Retina (tissue), 1 donor: ENCODE data around the gene POLR3B.
"Not testable (repeated sequence)": the region's sequence is repeated elsewhere in the genome, so short reads cannot be mapped to it uniquely, and the experiment has no call there.

Experiments used
- DNase-seq: peaks from one replicate; pipeline ENCODE4 v3.0.0-alpha.2; 2016

POLR3B gene

DNA sequence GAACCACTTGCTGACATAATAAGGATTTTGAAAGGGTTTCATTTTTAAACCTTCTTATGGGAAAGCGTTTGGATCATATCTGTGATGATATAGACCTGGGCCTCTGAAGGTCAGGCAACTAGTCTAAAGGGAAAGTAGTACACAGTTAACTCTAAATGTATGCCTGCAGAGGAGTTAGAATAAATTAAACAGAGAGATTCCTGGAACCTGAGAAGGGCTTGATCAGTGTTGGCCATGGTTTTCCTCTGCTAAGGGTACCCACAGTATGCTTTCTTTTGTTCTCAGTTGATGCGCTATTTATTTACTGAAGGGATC is 14.4 kb upstream of the POLR3B start:
- no peak for DNase-seq

DNA sequence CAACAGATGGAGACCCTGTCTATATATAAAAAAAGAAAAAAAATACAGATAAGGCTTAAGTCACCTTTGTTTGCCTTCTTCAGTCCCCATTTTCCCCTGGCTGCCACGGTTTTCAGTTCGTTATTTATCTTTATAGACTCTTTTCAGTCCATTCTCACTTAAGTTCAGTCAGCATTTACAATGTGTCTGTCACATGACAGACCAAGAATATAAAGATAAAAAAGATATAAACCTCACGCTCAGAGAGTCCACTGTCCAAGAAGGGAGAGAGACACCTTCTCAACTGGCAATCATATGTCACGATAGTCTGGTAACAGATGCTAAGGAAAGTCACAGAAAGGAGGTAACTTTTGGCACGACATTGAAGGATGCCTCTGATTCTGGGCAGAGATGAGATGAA is 13.4 kb upstream of the POLR3B start:
- DNase-seq: no peak

DNA sequence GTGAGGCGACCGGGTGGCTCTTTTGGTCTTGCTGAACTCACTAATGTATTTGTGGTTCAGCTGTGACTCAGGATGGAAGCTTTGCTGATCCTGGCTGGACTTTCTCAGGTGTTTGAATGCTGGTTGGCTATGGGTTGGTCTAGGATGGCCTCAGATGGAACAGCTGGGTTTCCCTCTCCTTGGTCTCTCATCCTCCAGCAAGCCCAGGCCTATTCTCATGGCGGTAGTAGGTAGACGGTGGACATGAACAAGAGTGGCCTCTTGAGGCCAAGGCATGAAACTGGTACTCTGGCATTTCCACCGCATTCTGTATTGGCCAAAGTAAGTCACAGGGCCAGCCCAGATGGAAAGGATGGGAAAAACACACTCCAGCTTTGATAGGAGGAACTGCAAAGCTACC is 11.8 kb upstream of the POLR3B start:
- peak; percentile 46 for DNase-seq

DNA sequence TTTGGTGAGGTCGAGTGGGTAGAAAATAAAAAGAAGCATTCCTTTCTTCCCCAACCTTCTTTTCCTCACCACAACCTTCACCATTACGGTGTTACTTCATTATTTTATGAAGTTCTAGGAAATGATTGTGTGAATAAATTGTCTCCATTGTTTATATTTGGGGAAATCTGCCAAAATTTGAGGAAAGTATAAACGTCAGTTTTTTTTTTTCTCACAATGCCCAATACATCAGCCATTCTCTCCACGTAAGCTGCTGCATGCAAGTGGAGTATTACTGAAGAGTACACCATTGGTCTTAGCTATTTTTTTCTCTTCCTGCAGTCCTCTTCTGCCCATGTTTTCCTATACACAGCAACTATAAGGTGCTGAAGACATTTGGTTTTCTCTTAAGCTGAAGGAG is 9.1 kb upstream of the POLR3B start:
- DNase-seq: no peak

DNA sequence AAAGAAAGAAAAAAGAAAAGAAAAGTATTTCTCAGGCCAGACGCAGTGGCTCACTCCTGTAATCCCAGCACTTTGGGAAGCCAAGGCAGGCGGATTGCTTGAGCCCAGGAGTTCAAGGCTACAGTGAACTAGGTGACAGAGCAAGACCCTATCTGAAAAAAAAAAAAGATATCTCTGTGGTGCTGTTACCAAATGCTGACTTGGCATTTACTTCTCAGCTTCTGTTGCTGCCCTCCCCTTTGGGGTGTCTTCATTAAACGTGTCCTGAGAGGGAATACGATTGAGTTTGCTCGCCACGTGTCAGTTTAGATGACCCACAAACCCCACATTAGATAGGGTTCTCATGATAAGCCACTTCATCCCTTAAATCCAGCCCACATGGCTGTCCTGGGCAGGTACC is 4.4 kb upstream of the POLR3B start:
- DNase-seq: no peak

DNA sequence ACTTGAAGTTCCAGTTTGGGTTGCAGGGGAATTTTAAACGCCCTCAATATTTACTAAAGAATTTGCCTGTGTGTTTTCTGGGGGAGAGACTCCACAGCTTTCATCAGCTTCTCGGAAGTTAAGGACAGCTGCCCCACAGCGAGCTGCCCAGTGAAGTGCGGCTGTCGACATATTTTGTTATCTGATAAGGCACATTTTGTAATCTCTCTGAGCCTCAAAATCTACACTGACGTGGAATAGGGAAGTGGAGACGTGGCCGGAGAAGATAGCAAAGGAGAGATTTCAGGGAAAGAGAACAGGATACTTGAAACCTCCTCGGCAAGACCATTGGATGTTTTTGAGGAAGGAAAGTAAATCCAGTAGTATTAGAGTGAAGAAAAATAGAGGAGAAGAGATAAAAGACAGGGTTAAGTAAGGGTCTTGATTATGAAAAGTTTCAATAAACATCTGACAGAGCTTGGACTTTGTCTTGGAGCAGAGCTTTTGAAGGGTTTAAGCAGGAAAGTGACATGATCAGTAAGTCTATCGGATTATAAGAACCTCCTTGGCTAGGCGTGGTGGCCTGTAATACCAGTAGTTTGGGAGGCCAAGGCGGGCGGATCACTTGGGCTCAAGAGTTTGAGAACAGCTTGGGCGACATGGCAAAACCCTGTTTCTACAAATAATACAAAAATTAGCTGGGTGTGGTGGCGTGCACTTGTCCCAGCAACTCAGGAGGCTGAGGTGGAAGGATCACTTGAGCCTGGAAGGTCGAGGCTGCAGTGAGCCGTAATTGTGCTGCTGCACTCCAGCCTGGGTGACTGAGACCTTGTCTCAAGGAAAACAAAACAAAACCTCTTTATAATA is 1.1 kb downstream of the POLR3B start:
- DNase-seq: no peak

DNA sequence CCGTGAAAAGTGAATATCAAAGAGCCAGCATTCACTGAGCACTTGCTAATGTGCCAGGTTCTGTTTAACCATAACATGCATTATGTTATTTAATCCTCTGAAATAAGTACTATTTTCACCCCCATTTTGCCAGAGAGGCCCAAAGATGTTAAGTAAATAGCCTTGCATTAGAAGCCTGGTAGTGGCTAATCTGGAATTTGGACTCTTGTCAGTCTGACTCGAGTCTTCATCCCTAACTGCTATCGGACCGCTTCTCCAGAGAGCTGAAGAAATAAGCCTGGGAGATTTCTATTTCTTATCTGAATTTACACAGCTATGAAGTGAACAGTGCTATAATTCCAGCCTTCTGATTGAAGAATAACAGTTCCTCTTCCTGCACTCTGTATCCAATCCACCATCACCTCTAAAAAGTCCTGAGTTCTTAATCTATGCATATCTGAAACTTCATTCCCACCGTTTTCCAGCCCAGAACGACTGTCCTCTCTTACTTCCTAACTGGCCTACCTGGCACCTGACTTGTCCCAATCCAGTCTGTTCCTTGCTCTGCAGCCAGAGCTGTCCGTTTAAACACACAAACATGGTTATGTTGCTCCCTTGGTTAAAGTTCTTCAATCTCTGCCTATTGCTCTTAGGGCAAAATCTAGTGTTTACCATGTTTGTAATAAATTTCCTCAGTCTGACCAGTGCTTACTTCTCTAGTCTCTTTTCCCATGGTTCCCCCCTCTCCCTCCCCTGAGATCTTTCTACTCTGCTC is 2.3 kb downstream of the POLR3B start:
- DNase-seq: no peak

DNA sequence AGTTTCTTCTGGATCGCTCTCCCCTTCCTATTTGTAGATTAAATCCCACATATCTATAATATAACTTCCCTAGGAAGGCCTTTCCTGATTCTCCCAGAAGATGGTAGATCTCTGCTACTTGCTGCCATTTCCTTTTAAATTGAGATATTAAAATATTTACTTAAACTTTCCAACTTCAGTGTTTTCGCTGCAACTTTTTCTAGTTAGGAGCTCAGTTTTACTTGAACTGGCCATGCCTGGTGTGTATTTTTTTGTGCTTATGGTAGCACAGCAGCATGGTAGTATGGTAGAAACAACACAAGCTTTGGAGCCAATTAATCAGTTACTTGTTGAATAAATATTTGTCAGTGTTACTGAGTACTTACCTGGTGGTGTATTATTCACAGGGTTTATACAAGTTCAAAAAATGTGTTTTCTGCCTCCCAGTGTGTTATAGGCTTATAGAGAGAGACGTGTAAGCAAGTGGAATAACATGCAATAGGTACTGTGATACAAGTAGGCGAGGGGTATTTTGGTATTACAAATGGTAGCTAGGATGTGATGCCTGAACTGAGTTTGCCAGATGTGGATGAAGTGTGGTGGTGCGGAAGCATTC is 2.9 kb downstream of the POLR3B start:
- no peak for DNase-seq

DNA sequence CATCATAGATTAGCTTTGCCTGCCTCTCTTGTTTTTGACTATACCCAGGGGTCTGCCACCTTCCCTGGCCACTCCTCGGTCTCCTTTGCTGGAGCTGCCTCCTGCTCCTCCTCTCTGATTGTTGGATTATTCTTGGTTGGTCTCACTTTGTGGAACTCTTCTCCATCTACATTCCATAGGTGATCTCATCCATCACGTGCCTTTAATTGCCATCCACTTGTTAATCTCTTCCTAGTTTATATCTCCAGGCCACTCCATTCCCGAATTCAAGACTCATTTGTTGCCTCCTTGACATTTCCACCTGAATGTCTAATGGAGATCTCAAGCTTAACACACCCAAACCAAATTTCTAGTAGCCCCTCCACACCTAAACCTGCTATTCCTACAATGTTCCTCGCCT is 5.4 kb downstream of the POLR3B start:
- DNase-seq: no peak

DNA sequence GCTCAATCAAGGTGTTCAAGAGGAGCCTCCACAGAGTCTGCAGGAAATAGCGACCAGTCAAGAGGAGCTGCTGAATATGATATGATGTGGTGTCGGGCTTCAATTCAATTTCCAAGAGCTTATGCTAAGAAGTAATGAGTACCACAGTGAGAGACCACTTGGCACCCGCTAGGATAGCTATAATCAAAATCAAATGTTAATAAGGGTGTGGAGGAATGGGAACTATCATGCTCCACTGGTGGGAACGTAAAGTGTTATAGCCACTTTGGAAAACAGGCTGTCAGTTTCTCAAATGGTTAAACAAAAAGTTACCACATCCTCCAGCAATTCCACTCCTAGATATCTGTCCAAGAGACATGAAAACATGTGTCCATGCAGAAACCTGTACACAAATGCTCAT is 6.7 kb downstream of the POLR3B start:
- no peak for DNase-seq

DNA sequence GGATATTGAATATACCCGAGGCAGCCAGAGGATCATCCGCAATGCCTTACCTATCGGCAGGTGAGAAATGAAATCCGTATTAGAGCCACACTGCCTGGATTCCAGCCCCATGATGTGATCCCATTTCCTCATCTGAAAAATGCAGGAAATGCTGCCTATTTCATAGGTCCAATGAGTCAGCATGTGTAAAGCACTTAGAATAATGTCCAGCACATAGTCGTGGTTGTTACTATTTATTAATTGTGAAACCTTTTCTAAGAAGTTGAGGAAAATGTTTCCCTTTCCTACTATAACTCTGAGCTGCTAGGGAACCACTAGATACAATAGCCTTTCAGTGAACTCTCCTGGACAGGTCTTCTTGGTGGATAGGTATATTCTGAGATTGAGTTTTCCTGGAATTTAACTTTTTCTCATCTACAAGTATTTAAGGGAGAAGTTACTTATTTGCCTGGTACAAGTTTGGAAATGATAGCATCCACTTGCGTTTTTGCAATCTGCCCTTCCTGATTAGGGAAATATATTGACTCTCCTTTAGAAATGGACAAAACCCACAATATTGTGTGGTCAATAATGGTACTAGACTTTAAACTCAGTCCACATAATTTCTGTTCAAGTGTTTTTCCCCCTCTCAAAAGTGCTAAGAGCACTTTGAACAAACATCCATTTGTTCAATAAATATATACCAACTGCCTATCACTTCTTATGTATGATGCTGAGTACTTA is 12.2 kb downstream of the POLR3B start:
- no peak for DNase-seq

DNA sequence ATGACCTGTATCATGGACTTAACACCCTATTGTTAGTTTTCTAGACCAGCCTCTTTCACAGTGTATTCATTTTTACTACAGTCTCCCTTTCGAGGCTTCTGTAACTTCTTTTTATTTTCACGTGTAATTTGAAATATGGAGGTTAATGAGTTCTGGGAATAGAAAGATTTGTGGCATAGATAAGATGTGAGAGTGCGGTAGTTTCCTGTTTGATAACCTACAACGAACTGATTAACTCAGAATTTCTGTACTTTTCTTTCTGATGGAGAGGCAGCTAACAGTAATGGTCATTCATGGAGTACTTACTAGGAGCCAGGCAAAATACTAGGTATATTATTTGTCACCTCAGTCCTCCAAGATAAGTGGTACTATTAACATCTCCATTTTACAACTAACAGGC is 21.2 kb downstream of the POLR3B start:
- DNase-seq: no peak

DNA sequence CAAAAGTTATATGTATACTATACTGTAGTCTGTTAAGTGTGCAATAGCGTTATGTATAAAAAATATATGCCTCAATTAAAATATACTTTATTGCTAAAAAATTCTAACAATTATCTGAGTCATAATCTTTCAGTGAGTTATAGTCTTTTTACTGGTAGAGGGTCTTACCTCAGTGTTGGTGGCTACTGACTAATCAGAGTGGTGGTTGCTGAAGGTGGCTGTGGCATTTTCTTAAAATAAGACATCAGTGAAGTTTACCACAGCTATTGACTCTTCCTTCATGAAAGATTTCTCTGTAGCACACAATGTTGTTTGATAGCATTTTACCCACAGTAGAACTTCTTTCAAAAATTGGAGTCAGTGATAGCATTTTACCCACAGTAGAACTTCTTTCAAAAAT is 23.4 kb downstream of the POLR3B start:
- DNase-seq: no peak

DNA sequence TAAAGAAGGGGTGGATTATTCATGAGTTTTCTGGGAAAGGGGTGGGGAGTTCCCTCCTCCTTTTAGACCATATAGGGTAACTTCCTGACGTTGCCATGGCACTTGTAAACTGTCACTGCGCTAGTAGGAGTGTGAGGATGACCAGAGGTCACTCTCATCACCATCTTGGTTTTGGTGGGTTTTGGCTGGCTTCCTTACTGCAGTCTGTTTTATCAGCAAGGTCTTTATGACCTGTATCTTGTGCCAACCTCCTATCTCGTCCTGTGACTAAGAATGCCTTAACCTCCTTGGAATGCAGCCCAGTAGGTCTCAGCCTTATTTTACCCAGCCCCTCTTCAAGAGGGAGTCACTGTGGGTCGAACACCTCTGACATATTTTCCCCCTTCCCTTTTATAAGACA is 24.3 kb downstream of the POLR3B start:
- not testable (repeated sequence) for DNase-seq

DNA sequence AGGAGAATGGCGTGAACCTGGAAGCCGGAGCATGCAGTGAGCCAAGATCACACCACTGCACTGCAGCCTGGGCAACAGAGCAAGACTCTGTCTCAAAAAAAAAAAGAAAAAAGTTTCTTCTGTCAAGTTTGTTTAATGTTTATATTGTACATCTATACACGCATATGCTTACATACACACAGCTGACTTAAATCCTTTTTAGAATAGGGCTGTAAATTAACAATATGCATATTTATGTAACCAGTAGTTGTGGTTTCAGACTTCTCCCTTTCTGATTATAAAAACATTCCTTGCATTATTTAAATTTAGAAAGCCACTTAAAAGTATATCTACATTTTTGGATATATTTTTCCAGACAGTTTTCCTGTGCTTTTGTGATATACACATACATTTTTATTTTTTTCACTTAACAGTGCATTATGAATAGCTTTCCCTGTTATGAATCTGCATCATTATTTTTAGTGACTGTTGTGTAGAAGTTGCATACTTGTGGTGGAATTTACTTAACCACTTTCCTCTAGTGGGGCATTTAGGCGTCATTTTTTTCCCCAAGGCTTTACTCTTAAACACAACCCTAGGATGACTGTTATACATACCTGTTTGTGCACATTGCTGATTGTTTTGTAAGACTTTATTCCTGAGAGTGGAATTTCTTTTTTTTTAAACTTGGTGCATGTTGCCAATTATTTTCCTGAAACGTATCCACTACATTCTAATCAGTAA is 29.4 kb downstream of the POLR3B start:
- no peak for DNase-seq

DNA sequence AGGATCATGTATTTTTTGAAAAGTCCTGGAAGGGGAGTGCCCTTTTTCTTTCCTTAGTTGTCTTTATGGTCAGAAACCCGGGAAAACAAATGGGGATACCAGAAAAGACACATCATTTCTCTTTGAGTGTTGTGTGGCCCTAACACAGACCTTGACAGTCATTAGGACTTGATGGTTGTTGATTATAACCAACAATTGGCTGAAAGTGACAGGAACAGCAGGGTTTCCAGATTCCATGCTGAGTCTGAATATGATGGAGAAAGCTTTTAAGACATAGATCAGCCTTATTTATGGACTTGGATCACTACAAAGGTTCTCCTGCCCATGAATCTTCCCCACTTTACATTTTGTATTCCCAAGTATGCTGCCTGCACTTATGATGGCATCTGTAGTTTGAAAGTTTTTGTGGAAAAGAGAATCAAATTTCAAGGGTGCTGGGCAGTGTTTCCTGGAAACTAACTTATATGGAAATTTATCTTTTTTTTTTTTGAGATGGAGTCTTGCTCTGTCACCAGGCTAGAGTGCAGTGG is 30.4 kb downstream of the POLR3B start:
- no peak for DNase-seq

DNA sequence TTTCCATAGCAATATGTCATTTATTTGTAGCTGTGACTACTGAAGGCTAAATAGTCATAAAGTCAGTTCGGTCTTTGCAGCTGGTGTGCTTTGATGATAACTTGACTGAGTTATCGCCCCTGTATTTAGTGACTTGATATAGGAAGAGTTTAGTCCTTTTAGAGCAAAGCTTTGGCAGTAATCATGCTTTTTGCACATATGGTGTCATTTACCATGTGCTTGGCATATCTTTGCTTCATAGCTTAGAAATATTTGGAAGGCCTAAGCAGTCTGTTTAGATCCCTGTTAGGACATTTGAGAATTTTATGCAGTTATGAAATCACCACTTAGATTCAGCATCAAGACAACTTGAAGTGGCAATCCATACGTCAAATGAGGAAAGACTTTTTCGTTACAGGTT is 31.6 kb downstream of the POLR3B start:
- DNase-seq: no peak

DNA sequence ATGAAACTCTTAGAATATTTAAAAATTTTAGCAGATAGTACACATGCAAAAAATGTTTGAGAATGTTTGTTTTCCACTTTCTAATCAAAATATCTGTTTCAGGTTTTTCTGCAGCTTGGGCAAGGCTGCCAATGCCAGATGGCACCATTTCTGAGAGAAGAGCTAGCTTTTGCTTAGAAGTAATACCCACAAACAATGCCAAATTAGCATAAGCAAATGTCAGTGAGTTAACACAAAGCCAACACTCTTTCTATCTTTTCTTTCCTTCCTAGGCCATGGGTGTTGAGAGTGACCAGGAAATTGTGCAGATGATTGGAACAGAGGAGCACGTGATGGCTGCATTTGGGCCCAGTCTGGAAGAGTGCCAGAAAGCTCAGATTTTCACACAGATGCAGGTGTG is 35.2 kb downstream of the POLR3B start:
- DNase-seq: no peak

DNA sequence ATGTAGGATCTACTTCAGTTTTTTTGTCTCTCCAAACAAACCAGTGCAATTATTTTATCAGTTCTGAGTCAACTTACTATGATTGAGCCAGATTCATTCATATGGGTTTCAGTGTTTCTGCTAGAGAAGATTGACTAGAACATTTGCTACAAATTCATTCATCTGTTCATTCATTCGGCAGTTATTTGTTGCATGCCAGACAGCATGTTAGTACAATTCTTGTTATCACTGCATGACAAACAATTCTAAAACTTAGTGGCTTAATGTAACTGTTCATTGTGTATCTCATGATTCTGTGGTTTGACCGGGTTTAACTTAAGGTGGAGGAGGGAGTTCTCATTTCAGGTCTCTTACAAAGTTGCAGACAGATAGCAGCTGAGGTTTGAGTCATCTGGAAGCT is 52.3 kb downstream of the POLR3B start:
- DNase-seq: no peak

DNA sequence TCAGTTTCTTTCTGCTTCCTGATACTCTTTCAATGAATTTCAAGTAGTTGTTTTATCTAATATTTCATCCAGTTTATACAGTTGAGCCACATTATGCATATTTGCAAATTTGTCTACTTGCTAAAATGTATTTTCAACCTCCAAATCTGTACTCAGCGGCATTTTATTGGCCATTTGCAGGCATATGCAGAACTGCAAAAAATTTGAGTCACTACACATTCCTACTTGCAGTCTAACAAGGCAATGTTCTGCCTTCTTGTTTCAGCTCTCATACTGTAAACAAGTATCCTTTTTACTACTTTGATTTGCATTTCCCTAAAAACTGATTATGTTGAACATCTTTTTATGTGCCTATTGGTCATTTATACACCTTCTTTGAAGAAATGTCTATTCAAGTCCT is 55.0 kb downstream of the POLR3B start:
- no peak for DNase-seq

DNA sequence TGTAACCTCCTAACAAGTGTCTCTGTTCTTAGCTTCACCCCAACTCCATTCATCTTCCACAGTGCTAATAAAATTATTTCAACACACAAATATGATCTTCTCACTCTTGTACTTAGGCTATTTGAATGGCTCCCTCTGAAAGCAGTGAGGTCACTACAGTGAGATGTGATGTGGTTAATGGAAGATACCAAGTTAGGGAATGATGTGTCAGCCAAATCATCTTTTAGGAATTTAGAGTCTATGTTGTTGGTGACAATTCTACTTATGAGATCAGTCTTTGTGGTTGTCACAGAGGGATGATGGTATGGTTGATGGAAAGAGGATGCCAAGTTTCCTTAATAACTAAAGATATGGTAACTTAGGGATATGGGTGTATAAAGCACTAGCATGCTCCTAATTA is 57.6 kb downstream of the POLR3B start:
- DNase-seq: no peak

DNA sequence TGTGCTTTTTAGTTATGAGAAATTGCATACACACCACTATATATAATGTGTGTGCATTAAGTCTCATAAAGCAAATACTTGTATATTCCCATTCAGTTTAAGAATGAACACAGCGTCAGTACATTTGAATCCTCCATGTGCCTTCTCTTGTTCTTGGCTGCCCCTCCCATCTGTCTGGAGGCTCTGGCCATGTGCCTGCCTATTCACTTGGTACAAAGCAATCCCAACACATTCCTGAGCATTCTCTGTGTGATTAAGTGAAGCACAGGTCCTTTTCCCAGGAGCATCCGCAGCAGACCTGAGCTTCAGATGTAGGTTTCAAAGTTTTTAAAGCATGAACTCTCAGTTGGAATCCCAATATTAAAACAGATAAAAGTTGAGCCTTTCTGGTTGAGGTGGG is 58.7 kb downstream of the POLR3B start:
- no peak for DNase-seq
